ENCODE measurements around the gene RAD51B. TPM values are rescaled to one million over a fixed set of nuclear protein-coding genes. Genes with fewer than 3 reads are reported as not detected.

Gene RAD51B
- total RNA-seq, 1 experiment from 2014 or later: 16.7 TPM

- H3K79me2 ChIP-seq (ENCODE audit: insufficient read depth, low read length): no peaks in the 10 kb centered on the region
- no peak for DNase-seq
- no peak overlapping the region for H3K4me2 ChIP-seq (ENCODE audit: insufficient read depth, insufficient read length, low read length)
- no peak overlapping the region for H4K8ac ChIP-seq (replicated peaks; ENCODE audit: insufficient read length, low read depth, low read length)
- no peak overlapping the region for H2AK5ac ChIP-seq (ENCODE audit: insufficient read length, low read length)
- no peaks in the 10 kb centered on the region for H3K9me3 ChIP-seq (ENCODE audit: control insufficient read depth, low read depth, low read length)
- no peak overlapping the region for H3T11ph ChIP-seq (ENCODE audit: low read length)
- H2BK15ac ChIP-seq (ENCODE audit: low read depth, low read length): no peak overlapping the region
- no peak overlapping the region for H3K4ac ChIP-seq (ENCODE audit: low read depth, low read length)
- no peak overlapping the region for H2AFZ ChIP-seq (ENCODE audit: low read length)
- Mint-ChIP-seq H3K9me3 (peaks cover 10 to 21% of the 10 kb centered on the region in 2 experiments; a peak in 4 of 5 replicates), H3K4me3 (no peak overlapping the region), H3K4me1 (peaks cover 24 to 29% of the 10 kb centered on the region in 2 experiments), H3K27me3 (ENCODE audit: low read depth) (no peaks in the 10 kb centered on the region), H3K36me3 (ENCODE audit: insufficient read depth in 1 of 3, low read depth in 3 of 3) (peaks cover 4 to 21% (median 10%) of the 10 kb centered on the region in 3 experiments), H3K27ac (peak overlapping the region; percentile 59 to 91 (median 59); a peak in 3 of 7 replicates)
- H2BK20ac ChIP-seq (ENCODE audit: low read depth, low read length, poor library complexity, severe bottlenecking): no peak overlapping the region
- H3K18ac ChIP-seq (ENCODE audit: insufficient read length, low read depth, low read length): peak overlapping the region; percentile 8
- no peaks in the 10 kb centered on the region for H3K79me1 ChIP-seq (ENCODE audit: insufficient read depth, low read depth, low read length, poor library complexity, severe bottlenecking)
- TF ChIP-seq CTCF (conservative IDR thresholded peaks at IDR 0.05): no peak
- H4K20me1 ChIP-seq (ENCODE audit: control insufficient read depth, insufficient read depth, insufficient read length): no peaks in the 10 kb centered on the region
- H2BK12ac ChIP-seq (ENCODE audit: insufficient read length, low read depth, low read length): no peak overlapping the region
- no CpG with 5 or more reads among the region's 5 CpGs for whole genome bisulfite sequencing (ENCODE audit: extremely low coverage, insufficient read length, low lambda C conversion rate)
- no peak overlapping the region for H4K91ac ChIP-seq (ENCODE audit: insufficient read length, low read depth, low read length)
- H3K23me2 ChIP-seq (ENCODE audit: insufficient read length, low read depth, low read length, poor library complexity, severe bottlenecking): no peaks in the 10 kb centered on the region
- H3K4me1 ChIP-seq (ENCODE audit: insufficient read depth, low read length): no peaks in the 10 kb centered on the region
- no peak overlapping the region for H2BK5ac ChIP-seq (ENCODE audit: insufficient read length, low read length)
- H3K27ac ChIP-seq (ENCODE audit: insufficient read length, low read depth, low read length): no peak overlapping the region
- no peak overlapping the region for H2BK120ac ChIP-seq (ENCODE audit: low read depth, low read length, poor library complexity, severe bottlenecking)
- H3K14ac ChIP-seq (ENCODE audit: insufficient read depth, low read length): 0 out of 2 replicates have a peak overlapping the region, but pooled peaks have one; percentile 4
- H3K27me3 ChIP-seq (ENCODE audit: insufficient read depth, low read length): no peaks in the 10 kb centered on the region
- H3K56ac ChIP-seq (ENCODE audit: insufficient read length, low read depth, low read length): no peak overlapping the region
- no peak overlapping the region for H3K9ac ChIP-seq (ENCODE audit: extremely low read depth, insufficient read length, low read length)
- H4K5ac ChIP-seq (ENCODE audit: insufficient read length, low read depth, low read length): no peak overlapping the region
- H3K23ac ChIP-seq (ENCODE audit: insufficient read length, low read depth, low read length): no peak overlapping the region
Observed at GRCh38 chr14:68075382-68076029, 255.9 kb downstream of the RAD51B start.
